Tibial nerve (tissue), 4 donors: ENCODE results near the gene RAE1.

Experiments used
- EP300 ChIP-seq, 2 donors: sonication (generic); formaldehyde crosslinking; IDR thresholded peaks; one replicate each; pipeline ENCODE4 v1.6.1; 2017; ENCODE audit warnings: antibody characterized with exemption in 2 of 2, mild to moderate bottlenecking in 1 of 2
- POLR2A ChIP-seq, 2 donors: fragments of 450-650 bp; IDR thresholded peaks; one replicate each; pipeline ENCODE4 v1.6.1; 2017; ENCODE audit warnings: antibody characterized with exemption in 2 of 2, mild to moderate bottlenecking in 2 of 2, moderate library complexity in 2 of 2
- TF ChIP-seq, protein P1 (sequence below), 5 experiments: fragments of 200-600 bp in 3 of 5; fragments of 450-650 bp in 2 of 5; sonication (generic) in 3 of 5; IDR thresholded peaks; one replicate each; pipeline ENCODE4 v1.5.1; 2016 to 2019; ENCODE audit warnings: antibody characterized with exemption in 5 of 5, mild to moderate bottlenecking in 3 of 5, moderate library complexity in 2 of 5

- TF ChIP-seq, protein P1, sequence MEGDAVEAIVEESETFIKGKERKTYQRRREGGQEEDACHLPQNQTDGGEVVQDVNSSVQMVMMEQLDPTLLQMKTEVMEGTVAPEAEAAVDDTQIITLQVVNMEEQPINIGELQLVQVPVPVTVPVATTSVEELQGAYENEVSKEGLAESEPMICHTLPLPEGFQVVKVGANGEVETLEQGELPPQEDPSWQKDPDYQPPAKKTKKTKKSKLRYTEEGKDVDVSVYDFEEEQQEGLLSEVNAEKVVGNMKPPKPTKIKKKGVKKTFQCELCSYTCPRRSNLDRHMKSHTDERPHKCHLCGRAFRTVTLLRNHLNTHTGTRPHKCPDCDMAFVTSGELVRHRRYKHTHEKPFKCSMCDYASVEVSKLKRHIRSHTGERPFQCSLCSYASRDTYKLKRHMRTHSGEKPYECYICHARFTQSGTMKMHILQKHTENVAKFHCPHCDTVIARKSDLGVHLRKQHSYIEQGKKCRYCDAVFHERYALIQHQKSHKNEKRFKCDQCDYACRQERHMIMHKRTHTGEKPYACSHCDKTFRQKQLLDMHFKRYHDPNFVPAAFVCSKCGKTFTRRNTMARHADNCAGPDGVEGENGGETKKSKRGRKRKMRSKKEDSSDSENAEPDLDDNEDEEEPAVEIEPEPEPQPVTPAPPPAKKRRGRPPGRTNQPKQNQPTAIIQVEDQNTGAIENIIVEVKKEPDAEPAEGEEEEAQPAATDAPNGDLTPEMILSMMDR (IDR thresholded peaks at IDR 0.05) = no peak
- TF ChIP-seq EP300 (IDR thresholded peaks at IDR 0.05) = no peak
- TF ChIP-seq POLR2A (IDR thresholded peaks at IDR 0.05) = no peak
Measured at GRCh38 chr20:57320358-57320757, 30.7 kb upstream of the RAE1 start.
